HUES64 (cell line): ENCODE results near the gene MRPL42.
"Not testable (repeated sequence)": the region's sequence is repeated elsewhere in the genome, so short reads cannot be mapped to it uniquely, and the experiment has no call there.

Experiments used
- H3K27ac ChIP-seq: 2 replicates; pipeline ENCODE4 v1.7.0; 2013; ENCODE audit warnings: low read depth, low read length, inconsistent platforms
- H3K27me3 ChIP-seq: 2 replicates; pipeline ENCODE4 v1.6.1; 2013; ENCODE audit warnings: mild to moderate bottlenecking, low read length; ENCODE audit not compliant: insufficient read depth
- H3K36me3 ChIP-seq: 2 replicates; pipeline ENCODE4 v1.6.1; 2013; ENCODE audit warnings: mild to moderate bottlenecking, low read length; ENCODE audit not compliant: insufficient read depth
- H3K4me1 ChIP-seq: 2 replicates; pipeline ENCODE4 v1.6.1; 2013; ENCODE audit warnings: mild to moderate bottlenecking, low read length, moderate library complexity; ENCODE audit not compliant: insufficient read depth
- H3K4me3 ChIP-seq: 2 replicates; pipeline ENCODE4 v1.5.1; 2013; ENCODE audit warnings: mild to moderate bottlenecking, low read length, moderate library complexity
- H3K9ac ChIP-seq: 2 replicates; pipeline ENCODE4 v1.6.1; 2013; ENCODE audit warnings: mild to moderate bottlenecking, low read depth, low read length
- H3K9me3 ChIP-seq: 2 replicates; pipeline ENCODE4 v1.6.1; 2013; ENCODE audit warnings: low read depth, low read length; ENCODE audit not compliant: insufficient read depth
- WGBS: fragments of 150-250, 120-280 bp; methylation state at CpG from one replicate; pipeline ENCODE4 v1.1.7; 2013; ENCODE audit warnings: missing lambda C conversion rate; 5-methylcytosine and 5-hydroxymethylcytosine counted together

The MRPL42 gene

GRCh38 chr12:93468008-93468371 is 676 bp downstream of the MRPL42 start:
- Histone ChIP-seq H3K36me3 (peaks cover 43% of the 10 kb centered on the region), H3K4me1 (peaks cover 5% of the 10 kb centered on the region; the same call in 1 of the 2 replicates), H3K27ac (peak overlapping the region; percentile 97), H3K4me3 (peak overlapping the region; percentile 95), H3K9me3 (no peaks in the 10 kb centered on the region), H3K9ac (peak overlapping the region; percentile 99), H3K27me3 (no peaks in the 10 kb centered on the region)
- WGBS = under 1% methylated on average over 6 of the region's 7 CpGs

- Histone ChIP-seq H3K9ac (no peak overlapping the region), H3K27me3 (no peaks in the 10 kb centered on the region), H3K4me1 (peaks cover 5% of the 10 kb centered on the region; the same call in 1 of the 2 replicates), H3K9me3 (no peaks in the 10 kb centered on the region), H3K27ac (no peak overlapping the region), H3K4me3 (peak overlapping the region; percentile 95; the same call in 1 of the 2 replicates), H3K36me3 (peaks cover 55% of the 10 kb centered on the region)
Observed at GRCh38 chr12:93469386-93469785, 2.1 kb downstream of the MRPL42 start.

- H3K9me3 ChIP-seq = no peaks in the 10 kb centered on the region
- H3K27ac ChIP-seq = no peak overlapping the region
- H3K36me3 ChIP-seq = peaks cover 94% of the 10 kb centered on the region
- H3K4me1 ChIP-seq = no peaks in the 10 kb centered on the region
- H3K27me3 ChIP-seq = no peaks in the 10 kb centered on the region
- H3K9ac ChIP-seq = no peak overlapping the region
- H3K4me3 ChIP-seq = no peak overlapping the region
Observed at GRCh38 chr12:93476555-93476954, 9.2 kb downstream of the MRPL42 start.

- Histone ChIP-seq H3K27me3 (no peaks in the 10 kb centered on the region), H3K9me3 (no peaks in the 10 kb centered on the region), H3K36me3 (peaks cover 97% of the 10 kb centered on the region), H3K4me1 (no peaks in the 10 kb centered on the region), H3K27ac (no peak overlapping the region), H3K9ac (no peak overlapping the region), H3K4me3 (no peak overlapping the region)
- 94% methylated on average over 5 of the region's 5 CpGs for WGBS
Observed at GRCh38 chr12:93482721-93483120, 15.4 kb downstream of the MRPL42 start.

GRCh38 chr12:93483151-93483807 is 16.0 kb downstream of the MRPL42 start:
- no peaks in the 10 kb centered on the region for H3K4me1 ChIP-seq
- no peak overlapping the region for H3K27ac ChIP-seq
- H3K9ac ChIP-seq = no peak overlapping the region
- H3K4me3 ChIP-seq = no peak overlapping the region
- 95% methylated on average over 2 of the region's 4 CpGs for WGBS
- H3K36me3 ChIP-seq = peaks cover 97% of the 10 kb centered on the region
- H3K27me3 ChIP-seq = no peaks in the 10 kb centered on the region
- H3K9me3 ChIP-seq = no peaks in the 10 kb centered on the region

GRCh38 chr12:93484315-93484981 is 17.1 kb downstream of the MRPL42 start:
- no peaks in the 10 kb centered on the region for H3K9me3 ChIP-seq
- no peaks in the 10 kb centered on the region for H3K4me1 ChIP-seq
- 90% methylated on average over 7 of the region's 8 CpGs for WGBS
- H3K9ac ChIP-seq = no peak overlapping the region
- no peak overlapping the region for H3K27ac ChIP-seq
- H3K27me3 ChIP-seq = no peaks in the 10 kb centered on the region
- H3K4me3 ChIP-seq = no peak overlapping the region
- H3K36me3 ChIP-seq = peaks cover 97% of the 10 kb centered on the region

GRCh38 chr12:93492808-93493207 is 25.5 kb downstream of the MRPL42 start:
- H3K27ac ChIP-seq, H3K9me3 ChIP-seq, H3K4me3 ChIP-seq, H3K9ac ChIP-seq, H3K4me1 ChIP-seq, H3K27me3 ChIP-seq: not testable (repeated sequence)
- WGBS = no CpG with 5 or more reads among the region's 1 CpG
- peaks cover 79% of the 10 kb centered on the region for H3K36me3 ChIP-seq

- peaks cover 66% of the 10 kb centered on the region for H3K36me3 ChIP-seq
Observed at GRCh38 chr12:93494096-93494495, 26.8 kb downstream of the MRPL42 start.

GRCh38 chr12:93497456-93497855 is 30.1 kb downstream of the MRPL42 start:
- Histone ChIP-seq H3K4me1 (no peaks in the 10 kb centered on the region), H3K4me3 (no peak overlapping the region), H3K36me3 (peaks cover 66% of the 10 kb centered on the region), H3K27me3 (no peaks in the 10 kb centered on the region), H3K27ac (no peak overlapping the region), H3K9ac (no peak overlapping the region), H3K9me3 (no peaks in the 10 kb centered on the region)
- WGBS = no CpG with 5 or more reads among the region's 1 CpG

More at GRCh38 chr12:93494096-93494495, 26.8 kb downstream of the MRPL42 start:
- Histone ChIP-seq H3K9ac (no peak overlapping the region), H3K27me3 (no peaks in the 10 kb centered on the region), H3K4me1 (no peaks in the 10 kb centered on the region), H3K9me3 (no peaks in the 10 kb centered on the region), H3K27ac (no peak overlapping the region), H3K4me3 (no peak overlapping the region)
- 92% methylated on average over 3 of the region's 3 CpGs for WGBS

GRCh38 chr12:93498813-93499212 is 31.5 kb downstream of the MRPL42 start:
- not testable (repeated sequence) for H3K4me3 ChIP-seq, H3K9ac ChIP-seq, H3K4me1 ChIP-seq, H3K9me3 ChIP-seq, H3K27me3 ChIP-seq, H3K27ac ChIP-seq
- peaks cover 75% of the 10 kb centered on the region for H3K36me3 ChIP-seq
- no CpG with 5 or more reads among the region's 1 CpG for WGBS

GRCh38 chr12:93500201-93500600 is 32.9 kb downstream of the MRPL42 start:
- no peaks in the 10 kb centered on the region for H3K9me3 ChIP-seq
- H3K27me3 ChIP-seq = no peaks in the 10 kb centered on the region
- H3K4me1 ChIP-seq = no peaks in the 10 kb centered on the region
- H3K4me3 ChIP-seq = no peak overlapping the region
- whole genome bisulfite sequencing = no CpG with 5 or more reads among the region's 1 CpG
- no peak overlapping the region for H3K27ac ChIP-seq
- no peak overlapping the region for H3K9ac ChIP-seq
- H3K36me3 ChIP-seq = peaks cover 77% of the 10 kb centered on the region
